HG03342 (cell line): ENCODE data around the gene IFT122.
A peak's percentile ranks its signal among the peaks of the same experiment; 100 is the strongest.

Source experiments
- ATAC-seq: cut with Tn5 transposase; IDR thresholded peaks from one replicate; pipeline ENCODE4 v1.9.1; 2021; ENCODE audit warnings: mild to moderate bottlenecking, moderate library complexity; ENCODE audit not compliant: unreplicated experiment

Gene IFT122

GRCh38 chr3:129413687-129414506 is 26.1 kb upstream of the IFT122 start:
- ATAC-seq: peak; percentile 82

GRCh38 chr3:129415378-129415777 is 24.6 kb upstream of the IFT122 start:
- no peak for ATAC-seq

- no peak for ATAC-seq
Observed at GRCh38 chr3:129415830-129416229, 24.2 kb upstream of the IFT122 start.

- no peak for ATAC-seq
Observed at GRCh38 chr3:129416415-129416814, 23.6 kb upstream of the IFT122 start.

DNA sequence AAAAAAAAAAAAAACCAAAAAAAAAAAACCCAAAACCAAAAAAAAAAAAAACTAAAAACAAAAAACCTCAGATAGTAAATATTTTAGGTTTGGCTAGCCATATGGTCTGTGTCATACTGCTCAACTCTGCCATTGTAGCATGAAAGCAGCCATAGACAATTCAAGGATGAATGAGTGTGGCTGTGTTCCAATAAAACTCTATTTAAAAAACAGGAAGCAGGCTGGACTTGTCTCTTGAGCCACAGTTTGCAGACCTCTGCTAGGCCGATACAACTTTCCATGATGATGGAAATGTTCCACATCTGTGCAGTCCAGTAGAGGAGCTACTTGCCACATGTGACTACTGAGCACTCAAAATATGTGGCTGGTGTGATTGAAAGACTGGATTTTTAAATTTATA is 22.7 kb upstream of the IFT122 start:
- ATAC-seq: no peak

DNA sequence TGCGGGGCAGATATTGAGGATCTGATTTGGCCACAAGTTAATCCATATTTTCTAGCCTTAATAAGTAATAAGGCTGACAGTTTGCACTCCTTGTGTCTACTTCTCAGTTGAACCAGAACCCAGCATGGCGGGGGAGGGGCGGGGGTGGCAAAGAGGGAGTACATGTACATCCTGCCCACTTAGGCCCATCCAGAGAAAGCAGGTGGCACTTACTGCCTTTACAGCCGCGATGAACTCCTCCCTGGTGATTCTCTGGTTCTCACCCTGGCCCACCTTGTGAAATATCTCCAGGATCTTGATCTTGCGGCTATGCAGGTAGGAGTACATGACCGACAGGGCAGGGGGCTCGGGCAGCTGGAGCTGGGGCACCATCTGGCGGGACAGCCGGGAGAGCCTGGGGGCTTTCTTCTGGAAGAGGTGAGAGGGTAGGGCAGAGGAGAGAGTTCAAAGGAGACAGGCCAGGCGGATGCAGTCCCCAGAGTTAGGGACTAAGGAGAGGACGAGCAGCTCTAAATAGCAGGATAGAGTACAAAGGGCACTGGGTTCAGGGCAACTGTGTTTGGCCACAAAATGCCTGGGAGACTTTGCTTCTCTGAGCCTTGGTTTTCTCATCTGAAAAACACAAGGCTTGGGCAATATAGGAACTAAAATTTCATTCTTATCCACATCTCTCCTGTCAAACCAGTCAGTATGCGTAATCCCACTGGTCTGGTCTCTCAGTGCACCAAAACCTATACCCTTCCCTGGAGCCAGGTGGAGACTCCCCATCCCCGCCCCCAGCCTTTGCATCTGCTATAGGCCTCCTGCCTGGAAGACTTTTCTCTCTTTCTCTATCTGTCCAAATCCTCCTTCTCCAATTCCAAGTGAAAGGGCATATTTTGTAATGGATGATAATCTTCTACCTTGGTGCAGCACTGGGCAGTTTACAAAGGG is 21.7 kb upstream of the IFT122 start:
- ATAC-seq: no peak

GRCh38 chr3:129419476-129419875 is 20.5 kb upstream of the IFT122 start:
- no peak for ATAC-seq

GRCh38 chr3:129421236-129421883 is 18.7 kb upstream of the IFT122 start:
- ATAC-seq: no peak

DNA sequence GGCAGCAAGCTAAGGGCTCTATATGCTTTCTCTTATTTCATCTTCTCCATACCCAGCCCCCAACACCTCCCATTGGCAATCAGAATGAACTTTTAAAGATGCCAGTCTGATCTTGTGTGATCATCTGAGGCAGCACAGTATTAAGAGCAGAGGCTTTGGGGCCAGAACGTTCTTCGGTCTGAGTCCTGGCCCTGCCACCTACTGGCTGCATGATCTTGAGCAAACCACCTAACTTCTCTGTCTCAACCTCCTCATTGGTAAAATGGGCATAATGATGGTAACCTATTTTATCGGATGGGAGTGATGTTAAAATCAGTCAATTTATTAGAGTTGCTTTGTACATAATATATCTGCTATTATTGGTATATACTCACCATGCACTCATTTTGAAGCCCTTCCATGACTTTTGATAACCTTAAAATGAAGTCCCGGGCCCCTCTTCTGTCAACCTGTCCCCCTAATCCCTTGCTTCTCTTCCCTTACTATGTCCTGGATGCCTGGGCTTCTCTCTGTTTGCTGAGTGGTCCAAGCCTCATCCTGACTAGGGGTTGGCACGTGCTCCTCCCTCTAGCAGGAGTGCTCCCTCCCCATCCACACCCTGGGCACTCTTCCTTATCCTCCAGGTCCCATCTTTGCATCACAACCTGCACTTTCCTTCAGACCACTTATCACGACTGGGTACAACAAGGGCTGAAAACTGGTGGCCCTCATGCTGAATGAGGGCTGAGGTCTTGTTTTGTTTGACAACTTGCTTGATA is 17.9 kb upstream of the IFT122 start:
- ATAC-seq: no peak

- no peak for ATAC-seq
Observed at GRCh38 chr3:129422897-129423296, 17.1 kb upstream of the IFT122 start.

GRCh38 chr3:129424185-129424841 is 15.7 kb upstream of the IFT122 start:
- ATAC-seq: peak; percentile 70

GRCh38 chr3:129425213-129425612 is 14.8 kb upstream of the IFT122 start:
- ATAC-seq: no peak

GRCh38 chr3:129425619-129426018 is 14.4 kb upstream of the IFT122 start:
- no peak for ATAC-seq

GRCh38 chr3:129428007-129428375 is 12.0 kb upstream of the IFT122 start:
- no peak for ATAC-seq

DNA sequence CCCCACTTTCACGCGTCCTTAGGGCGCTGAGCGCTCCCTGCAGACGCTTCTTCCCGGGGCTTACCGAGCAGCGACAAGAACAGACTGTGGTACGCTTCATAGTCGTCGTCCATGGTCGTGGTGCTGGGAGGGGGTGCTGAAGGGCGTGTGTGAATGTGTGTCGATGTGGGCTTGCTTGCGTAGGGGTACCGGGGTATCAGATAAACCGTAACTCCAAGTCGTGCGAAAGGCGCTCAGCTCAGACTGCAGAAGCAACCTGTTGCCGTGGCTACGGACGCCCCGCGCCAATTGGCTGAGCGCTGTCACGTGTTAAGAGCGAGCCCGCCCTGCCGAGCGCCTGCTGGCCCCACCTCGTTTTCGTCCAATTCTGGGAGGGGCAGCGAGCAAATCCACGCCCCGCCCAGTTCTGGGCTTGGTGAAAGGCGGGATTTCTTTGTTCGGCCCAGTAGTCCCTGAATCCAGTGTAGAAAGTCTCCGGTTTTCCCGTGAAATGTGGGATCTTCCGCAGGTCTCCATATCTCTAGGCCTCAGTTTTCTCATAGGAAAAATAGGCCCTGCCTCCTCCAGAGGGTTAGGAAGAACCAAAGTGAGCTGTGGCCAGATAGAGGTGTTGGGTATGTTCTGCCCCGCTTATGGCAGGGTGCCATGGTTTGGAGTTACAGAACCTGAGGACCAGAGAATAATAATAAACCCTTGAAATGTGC is 11.5 kb upstream of the IFT122 start, which contains the start of gene EFCAB12:
EFCAB12 (minus strand) TSS at position 261 of the 704 bp plus-strand sequence; CDS start at position 113, 148 bp downstream.
- ATAC-seq: peak; percentile 89

DNA sequence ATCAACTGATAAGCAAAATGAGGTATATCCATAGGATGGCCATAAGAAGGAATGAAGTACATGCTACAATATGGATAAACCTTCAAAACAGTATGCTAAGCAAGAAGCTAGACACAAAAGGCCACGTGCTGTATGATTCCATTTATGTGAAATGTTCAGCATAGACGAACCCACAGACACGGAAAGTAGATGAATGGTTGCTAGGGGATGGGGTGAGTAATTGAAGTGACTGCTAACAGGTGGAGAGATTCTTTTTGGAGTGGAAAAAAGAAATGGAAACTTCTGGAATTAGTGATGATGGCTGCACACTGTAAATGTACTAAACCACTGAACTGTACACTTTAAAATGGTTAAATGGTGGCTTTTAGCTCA is 11.0 kb upstream of the IFT122 start:
- no peak for ATAC-seq

- ATAC-seq: no peak
Observed at GRCh38 chr3:129429602-129430001, 10.4 kb upstream of the IFT122 start.

DNA sequence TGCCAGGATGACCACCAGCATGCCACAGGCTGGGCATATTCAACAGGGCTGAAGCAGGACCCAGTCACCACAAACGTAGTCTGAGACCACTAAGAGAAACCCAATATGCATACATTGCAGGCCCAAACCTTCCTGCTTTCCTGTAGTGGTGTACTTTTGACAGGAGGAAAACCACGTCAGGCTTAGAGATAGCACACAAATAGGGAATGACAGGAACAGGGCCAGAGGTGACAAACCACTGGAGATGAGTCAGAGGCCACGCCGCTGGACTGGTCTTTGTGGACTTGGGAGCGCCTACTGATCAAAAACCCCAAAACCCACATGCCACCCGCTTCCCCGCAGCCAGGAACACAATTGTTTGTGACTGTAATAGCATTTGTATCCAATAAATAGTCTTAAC is 8.0 kb upstream of the IFT122 start:
- no peak for ATAC-seq

DNA sequence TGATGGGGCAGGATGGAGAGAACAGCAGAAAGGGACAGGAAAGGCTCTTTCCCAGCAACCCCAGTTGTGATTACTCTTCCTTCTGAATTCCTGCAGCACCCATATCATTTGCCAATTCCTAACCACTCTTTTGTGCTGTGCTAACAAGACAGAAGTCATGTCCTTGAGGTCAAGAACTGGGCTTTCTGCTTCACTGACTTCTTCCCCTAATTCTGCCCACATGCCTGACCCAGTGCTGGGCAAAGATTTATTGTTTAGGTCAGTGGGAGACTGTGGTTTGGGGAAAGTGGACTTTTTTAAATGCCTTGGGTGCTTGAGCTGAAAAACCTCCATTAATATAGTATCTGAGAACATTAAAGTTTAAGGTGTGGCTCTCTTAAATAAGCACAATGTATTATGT is 7.4 kb upstream of the IFT122 start:
- no peak for ATAC-seq
